Astrocyte of the cerebellum (primary cell): Measurements from ENCODE around the gene OTOGL.
"Not testable (repeated sequence)": the region's sequence is repeated elsewhere in the genome, so short reads cannot be mapped to it uniquely, and the experiment has no call there.

ENCODE experiments used
- DNase-seq: peaks from one replicate; pipeline ENCODE4 v3.0.0-alpha.2; 2011; ENCODE audit warnings: low read depth
- H3K4me3 ChIP-seq: 2 replicates; pipeline ENCODE4 v1.5.1; 2011; ENCODE audit warnings: mild to moderate bottlenecking, low read depth, low read length, moderate library complexity
- in situ Hi-C: cut with HindIII; loops from 2 replicates; pipeline ENCODE4 v1.10.0; 2017; ENCODE audit warnings: low sequenced_read_pairs
- TF ChIP-seq, protein P1 (sequence below): IDR thresholded peaks from 2 replicates; pipeline ENCODE4 v1.5.1; 2012; ENCODE audit warnings: low read length, low read depth, moderate library complexity, mild to moderate bottlenecking; ENCODE audit errors: missing control alignments

OTOGL gene

DNA sequence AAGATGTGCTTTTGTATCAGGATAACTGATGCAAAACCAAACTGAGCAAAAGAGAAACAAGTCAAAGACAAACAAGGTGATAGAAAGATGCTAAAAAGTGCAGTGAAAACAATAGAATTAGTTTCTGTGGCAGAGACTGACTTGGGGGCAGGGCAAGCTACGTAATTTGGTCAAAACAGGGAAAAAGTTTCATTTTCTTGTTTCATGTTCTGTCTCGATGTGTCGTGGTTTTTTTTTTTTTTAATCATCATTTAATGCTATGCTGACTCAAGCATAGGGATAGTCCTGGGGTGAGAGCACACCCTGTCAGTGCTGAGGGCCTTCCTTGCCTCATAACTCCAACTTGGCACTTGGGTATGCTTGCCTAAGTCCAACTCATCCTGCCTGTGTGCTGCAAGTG, 200.6 kb downstream of the OTOGL start:
- no peak for DNase-seq
- TF ChIP-seq, protein P1, sequence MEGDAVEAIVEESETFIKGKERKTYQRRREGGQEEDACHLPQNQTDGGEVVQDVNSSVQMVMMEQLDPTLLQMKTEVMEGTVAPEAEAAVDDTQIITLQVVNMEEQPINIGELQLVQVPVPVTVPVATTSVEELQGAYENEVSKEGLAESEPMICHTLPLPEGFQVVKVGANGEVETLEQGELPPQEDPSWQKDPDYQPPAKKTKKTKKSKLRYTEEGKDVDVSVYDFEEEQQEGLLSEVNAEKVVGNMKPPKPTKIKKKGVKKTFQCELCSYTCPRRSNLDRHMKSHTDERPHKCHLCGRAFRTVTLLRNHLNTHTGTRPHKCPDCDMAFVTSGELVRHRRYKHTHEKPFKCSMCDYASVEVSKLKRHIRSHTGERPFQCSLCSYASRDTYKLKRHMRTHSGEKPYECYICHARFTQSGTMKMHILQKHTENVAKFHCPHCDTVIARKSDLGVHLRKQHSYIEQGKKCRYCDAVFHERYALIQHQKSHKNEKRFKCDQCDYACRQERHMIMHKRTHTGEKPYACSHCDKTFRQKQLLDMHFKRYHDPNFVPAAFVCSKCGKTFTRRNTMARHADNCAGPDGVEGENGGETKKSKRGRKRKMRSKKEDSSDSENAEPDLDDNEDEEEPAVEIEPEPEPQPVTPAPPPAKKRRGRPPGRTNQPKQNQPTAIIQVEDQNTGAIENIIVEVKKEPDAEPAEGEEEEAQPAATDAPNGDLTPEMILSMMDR: no peak
- H3K4me3 ChIP-seq: no peak overlapping the region
- in situ Hi-C loops: no loop called here

- DNase-seq, in situ Hi-C loops, H3K4me3 ChIP-seq: not testable (repeated sequence)
These were observed 208.1 kb downstream of the OTOGL start for GRCh38 chr12:80307436-80307835.

DNA sequence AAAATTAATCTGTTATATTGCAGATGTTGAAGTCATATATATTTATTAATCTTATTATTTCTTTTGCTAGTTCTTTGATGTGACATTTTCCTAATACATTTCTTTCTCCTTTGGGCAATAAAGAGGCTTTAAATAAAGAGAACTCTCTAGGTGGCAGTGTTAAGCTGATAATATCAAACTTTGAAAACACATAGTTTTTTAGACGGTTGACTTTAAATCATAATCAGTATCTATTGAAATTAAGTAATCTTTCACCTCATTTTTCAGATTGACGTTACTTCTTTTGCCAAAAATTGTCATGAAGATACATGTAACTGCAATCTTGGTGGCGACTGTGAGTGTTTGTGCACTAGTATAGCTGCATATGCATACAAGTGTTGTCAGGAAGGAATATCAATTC, 213.9 kb downstream of the OTOGL start:
- in situ Hi-C loops: no loop called here
- no peak for DNase-seq
- TF ChIP-seq, protein P1: no peak

GRCh38 chr12:80314741-80315140, 215.4 kb downstream of the OTOGL start:
- H3K4me3 ChIP-seq: no peak overlapping the region
- TF ChIP-seq, protein P1: no peak
- in situ Hi-C loops: no loop called here
- peak; percentile 66 for DNase-seq

More for the DNA sequence above, 213.9 kb downstream of the OTOGL start:
- H3K4me3 ChIP-seq: no peak overlapping the region

DNA sequence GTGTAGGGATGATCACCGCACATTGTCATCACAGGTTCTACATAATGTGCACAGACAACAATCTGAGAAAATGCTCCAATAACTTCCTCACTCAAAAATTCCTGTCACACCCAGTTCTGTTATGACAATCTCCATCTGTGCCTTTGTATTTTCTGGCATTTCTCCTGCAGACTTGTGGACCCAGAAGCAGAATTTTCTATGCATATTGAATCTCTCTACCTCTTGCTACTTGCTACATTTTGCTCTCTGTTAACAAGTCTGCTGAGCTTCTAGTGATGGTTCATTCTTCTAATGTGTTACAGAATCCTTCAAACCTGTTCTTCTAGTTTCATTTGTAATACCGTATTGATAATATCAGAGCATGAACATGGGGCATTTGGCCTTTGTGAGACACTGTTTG, 216.9 kb downstream of the OTOGL start:
- in situ Hi-C loops: no loop called here

DNA sequence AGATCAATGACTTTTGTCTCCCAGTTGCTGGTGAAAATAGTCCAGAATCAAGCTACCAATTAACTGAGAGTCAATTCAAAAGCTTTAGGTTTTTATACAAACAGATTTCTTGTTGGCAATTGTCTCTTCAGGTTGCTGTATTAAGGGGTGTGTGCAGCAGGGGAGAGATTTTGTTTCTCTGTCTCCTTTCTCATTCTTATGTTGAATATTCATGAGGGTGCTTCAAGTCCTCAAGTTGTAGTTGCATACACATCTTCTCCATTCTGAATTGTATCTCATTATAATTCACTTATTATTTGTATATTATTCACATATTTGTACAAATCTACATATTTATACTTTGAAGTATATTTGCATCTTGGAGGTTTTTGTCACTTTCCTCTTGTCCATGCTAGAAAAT, 218.0 kb downstream of the OTOGL start:
- DNase-seq: no peak
- in situ Hi-C loops: no loop called here
- TF ChIP-seq, protein P1: no peak

More for the DNA sequence above, 216.9 kb downstream of the OTOGL start:
- H3K4me3 ChIP-seq: no peak overlapping the region
- DNase-seq: no peak
- TF ChIP-seq, protein P1: no peak

GRCh38 chr12:80317899-80318298, 218.6 kb downstream of the OTOGL start:
- TF ChIP-seq, protein P1: no peak

More for the DNA sequence above, 218.0 kb downstream of the OTOGL start:
- no peak overlapping the region for H3K4me3 ChIP-seq

More at GRCh38 chr12:80317899-80318298, 218.6 kb downstream of the OTOGL start:
- in situ Hi-C loops: no loop called here
- no peak for DNase-seq
- no peak overlapping the region for H3K4me3 ChIP-seq
